ENCODE measurements around the gene NDUFB10. TPM values are rescaled to one million over a fixed set of nuclear protein-coding genes. Genes with fewer than 3 reads are reported as not detected.

The NDUFB10 gene
- total and polyA plus RNA-seq, 9 donors, result 95.4 to 162 (median 132) TPM

DNA sequence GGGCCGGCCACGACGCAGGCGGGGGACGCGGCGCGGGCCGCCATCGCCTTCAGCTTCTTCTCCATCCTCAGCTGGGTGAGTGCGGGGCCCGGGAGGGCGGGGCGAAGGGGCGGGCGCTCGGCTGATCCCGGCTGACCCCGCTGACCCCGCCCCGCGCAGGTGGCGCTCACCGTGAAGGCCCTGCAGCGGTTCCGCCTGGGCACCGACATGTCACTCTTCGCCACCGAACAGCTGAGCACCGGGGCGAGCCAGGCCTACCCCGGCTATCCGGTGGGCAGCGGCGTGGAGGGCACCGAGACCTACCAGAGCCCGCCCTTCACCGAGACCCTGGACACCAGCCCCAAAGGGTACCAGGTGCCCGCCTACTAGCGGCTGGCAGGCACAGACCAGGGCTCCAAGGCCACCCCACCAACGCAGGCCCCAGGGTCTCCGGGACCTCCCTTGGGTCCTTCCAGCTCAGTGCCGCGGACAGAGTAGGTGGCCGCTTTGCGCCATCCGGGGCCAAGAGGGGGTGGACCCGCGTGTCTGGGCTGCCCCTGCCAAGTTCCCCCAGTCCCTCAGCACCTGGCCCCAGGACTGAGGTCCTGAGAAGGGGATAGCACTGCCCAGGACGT is 33.5 kb downstream of the NDUFB10 start:
- peaks cover 42% of the 10 kb centered on the region for H3K27me3 ChIP-seq (ENCODE audit: control insufficient read depth, insufficient read depth, low read length)
- H3K36me3 ChIP-seq (ENCODE audit: control insufficient read depth, insufficient read depth, low read length), result peaks cover 12% of the 10 kb centered on the region
- no peaks in the 10 kb centered on the region for H3K9me3 ChIP-seq (replicated peaks; ENCODE audit: control insufficient read depth, low read depth, low read length)
- peaks cover 32% of the 10 kb centered on the region for H3K4me1 ChIP-seq (ENCODE audit: control insufficient read depth, insufficient read depth, low read length)
- DNase-seq, result no peak
- H3K27ac ChIP-seq (ENCODE audit: low read length), result no peak overlapping the region
- 25% methylated on average over 49 of the region's 50 CpGs for WGBS (ENCODE audit: insufficient coverage)
- H3K4me3 ChIP-seq (ENCODE audit: low read length), result no peak overlapping the region

DNA sequence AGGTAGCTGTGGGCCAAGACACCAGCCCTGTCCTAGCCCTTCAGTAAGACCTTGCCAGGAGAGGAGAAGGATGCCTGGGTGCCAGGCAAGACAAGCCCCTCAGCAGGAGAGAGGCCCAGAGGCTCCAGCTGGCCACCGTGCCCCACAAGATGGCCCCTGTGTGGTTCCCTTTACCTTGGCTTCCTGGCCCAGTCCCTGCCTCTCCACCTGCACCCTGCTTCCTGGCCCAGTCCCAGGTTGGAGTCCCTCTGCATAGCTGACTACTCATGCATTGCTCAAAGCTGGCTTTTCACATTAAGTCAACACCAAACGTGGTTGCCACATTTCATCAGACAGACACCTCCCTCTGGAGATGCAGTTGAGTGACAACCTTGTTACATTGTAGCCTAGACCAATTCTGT is 34.4 kb downstream of the NDUFB10 start:
- 100% methylated on average over 1 of the region's 2 CpGs for WGBS (ENCODE audit: insufficient coverage)
- DNase-seq, result no peak
- peaks cover 33% of the 10 kb centered on the region for H3K27me3 ChIP-seq (ENCODE audit: control insufficient read depth, insufficient read depth, low read length)

DNA sequence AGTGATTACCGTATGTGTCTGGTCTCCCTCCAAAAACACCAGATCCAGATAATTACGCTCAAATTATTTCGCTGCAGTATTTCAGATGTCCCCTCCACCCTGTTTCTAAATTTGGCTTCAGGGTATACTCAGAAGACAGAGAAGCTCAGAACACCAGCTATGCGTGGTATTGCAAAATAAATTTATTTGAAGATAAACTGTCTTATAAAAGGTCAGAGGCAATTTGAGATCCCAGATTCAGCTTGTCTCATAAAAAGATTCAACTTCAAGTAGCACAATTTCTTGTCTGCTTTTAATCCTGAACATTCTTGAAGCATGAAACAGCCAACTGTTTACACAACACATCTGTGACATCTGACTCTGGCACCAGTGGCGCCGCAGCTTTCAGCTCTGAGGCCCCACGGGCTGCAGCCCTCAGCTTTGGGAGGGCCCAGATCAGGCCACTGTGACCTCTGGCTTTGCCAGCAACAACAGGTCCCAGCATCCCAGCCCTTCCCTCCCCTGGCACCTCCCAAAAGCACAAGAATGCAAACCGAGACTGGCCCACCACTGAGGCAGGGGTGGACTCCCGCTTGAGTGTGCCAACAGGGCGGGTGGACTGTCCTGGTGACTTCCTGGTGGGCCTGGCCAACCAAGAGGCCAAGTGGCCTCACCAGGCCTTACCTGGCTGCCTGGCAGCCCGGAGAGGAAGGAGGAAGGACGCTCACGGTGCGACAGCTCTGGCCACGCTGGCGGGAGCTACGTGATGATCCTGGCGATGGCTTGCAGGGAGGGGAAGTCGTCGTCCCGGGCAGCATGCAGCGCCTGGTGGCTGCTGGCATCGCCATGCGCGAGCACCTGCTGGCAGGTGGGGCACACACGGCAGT is 38.4 kb downstream of the NDUFB10 start:
- no peak overlapping the region for H3K4me3 ChIP-seq (ENCODE audit: low read length)
- no peaks in the 10 kb centered on the region for H3K9me3 ChIP-seq (replicated peaks; ENCODE audit: control insufficient read depth, low read depth, low read length)
- peaks cover 8% of the 10 kb centered on the region for H3K4me1 ChIP-seq (ENCODE audit: control insufficient read depth, insufficient read depth, low read length)
- no peak overlapping the region for H3K27ac ChIP-seq (ENCODE audit: low read length)
- H3K36me3 ChIP-seq (ENCODE audit: control insufficient read depth, insufficient read depth, low read length), result peaks cover 60% of the 10 kb centered on the region
- WGBS (ENCODE audit: insufficient coverage), result 90% methylated on average over 20 of the region's 26 CpGs
- H3K27me3 ChIP-seq (ENCODE audit: control insufficient read depth, insufficient read depth, low read length), result peaks cover 4% of the 10 kb centered on the region
- DNase-seq, result no peak

More for the DNA sequence above, 34.4 kb downstream of the NDUFB10 start:
- Histone ChIP-seq H3K4me3 (ENCODE audit: low read length) (no peak overlapping the region), H3K4me1 (ENCODE audit: control insufficient read depth, insufficient read depth, low read length) (peaks cover 32% of the 10 kb centered on the region), H3K36me3 (ENCODE audit: control insufficient read depth, insufficient read depth, low read length) (peaks cover 21% of the 10 kb centered on the region), H3K9me3 (replicated peaks; ENCODE audit: control insufficient read depth, low read depth, low read length) (no peaks in the 10 kb centered on the region), H3K27ac (ENCODE audit: low read length) (no peak overlapping the region)

DNA sequence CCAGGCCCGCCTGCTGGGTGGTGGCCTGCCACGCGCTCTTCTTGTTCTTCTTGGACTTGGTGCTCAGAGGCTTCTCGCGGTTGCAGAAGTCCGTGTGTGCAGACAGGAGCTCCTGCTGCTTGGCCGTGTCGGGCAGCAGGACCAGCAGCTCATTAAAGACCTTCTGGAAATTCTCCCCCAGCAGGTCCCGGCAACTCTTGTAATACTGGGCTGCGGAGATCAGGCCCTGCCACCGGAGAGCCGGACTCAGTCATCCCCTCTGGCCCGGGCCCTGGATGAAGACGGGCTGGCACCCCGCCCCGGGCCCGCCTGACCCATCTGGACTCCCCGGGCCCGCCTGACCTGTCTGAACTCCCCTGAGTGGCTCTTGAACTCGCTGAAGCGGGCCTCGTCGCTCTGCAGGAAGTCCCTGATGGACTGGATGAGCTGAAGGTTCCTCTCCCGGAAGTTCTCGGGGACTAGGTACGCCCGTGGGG is 39.1 kb downstream of the NDUFB10 start:
- H3K27ac ChIP-seq (ENCODE audit: low read length), result no peak overlapping the region
- 88% methylated on average over 23 of the region's 27 CpGs for WGBS (ENCODE audit: insufficient coverage)
- H3K27me3 ChIP-seq (ENCODE audit: control insufficient read depth, insufficient read depth, low read length), result no peaks in the 10 kb centered on the region
- no peak overlapping the region for H3K4me3 ChIP-seq (ENCODE audit: low read length)
- peaks cover 67% of the 10 kb centered on the region for H3K36me3 ChIP-seq (ENCODE audit: control insufficient read depth, insufficient read depth, low read length)
- DNase-seq, result no peak
- no peaks in the 10 kb centered on the region for H3K9me3 ChIP-seq (replicated peaks; ENCODE audit: control insufficient read depth, low read depth, low read length)
- peaks cover 14% of the 10 kb centered on the region for H3K4me1 ChIP-seq (ENCODE audit: control insufficient read depth, insufficient read depth, low read length)

DNA sequence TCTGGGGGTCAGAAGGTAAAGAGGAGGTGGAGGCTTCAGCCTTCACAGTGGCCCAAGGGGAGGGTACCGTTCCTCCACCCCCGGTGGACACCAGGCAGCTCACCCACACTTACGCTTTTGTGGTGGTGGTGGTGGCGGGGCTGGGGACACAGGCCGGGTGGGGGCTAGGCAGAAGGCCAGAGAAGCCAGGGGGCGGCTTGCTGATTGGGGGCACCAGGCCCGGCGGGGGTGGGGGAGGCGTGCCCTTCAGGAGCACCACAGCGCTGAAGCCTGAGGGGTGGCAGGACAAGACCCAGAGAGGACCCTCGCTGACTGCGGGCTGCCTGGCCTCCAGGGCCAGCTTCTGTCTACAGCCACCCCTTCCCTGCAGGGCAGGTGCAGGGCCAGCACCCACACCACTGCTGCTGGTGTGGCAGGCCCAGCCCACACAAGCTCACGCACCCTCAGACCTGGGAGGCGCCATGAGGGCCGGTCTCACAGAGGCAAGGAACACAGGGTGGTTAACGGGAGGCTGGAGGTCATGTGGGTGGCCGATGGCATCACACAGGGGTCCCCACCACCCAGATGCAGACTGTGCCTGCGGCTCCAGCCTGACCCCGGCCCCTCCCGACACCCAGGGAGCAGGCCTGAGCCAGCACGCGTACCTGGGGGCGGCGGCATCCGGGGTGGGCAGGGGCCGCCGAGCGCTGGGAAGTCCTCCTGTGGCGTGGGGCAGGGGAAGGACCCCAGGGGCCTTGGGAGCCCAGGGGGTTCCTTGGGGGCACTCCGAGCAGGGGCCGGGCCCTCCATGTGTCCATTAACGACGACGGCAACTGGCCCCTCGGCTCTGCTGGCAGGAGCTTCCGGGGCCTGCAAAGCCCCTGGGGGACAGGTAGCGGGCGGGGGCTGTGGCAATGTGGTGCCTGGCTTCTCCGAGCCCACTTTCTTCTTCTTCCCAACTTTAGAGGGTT is 39.8 kb downstream of the NDUFB10 start:
- H3K27me3 ChIP-seq (ENCODE audit: control insufficient read depth, insufficient read depth, low read length), result no peaks in the 10 kb centered on the region
- no peaks in the 10 kb centered on the region for H3K9me3 ChIP-seq (replicated peaks; ENCODE audit: control insufficient read depth, low read depth, low read length)
- H3K27ac ChIP-seq (ENCODE audit: low read length), result no peak overlapping the region
- peaks cover 21% of the 10 kb centered on the region for H3K4me1 ChIP-seq (ENCODE audit: control insufficient read depth, insufficient read depth, low read length)
- H3K36me3 ChIP-seq (ENCODE audit: control insufficient read depth, insufficient read depth, low read length), result peaks cover 69% of the 10 kb centered on the region
- no peak overlapping the region for H3K4me3 ChIP-seq (ENCODE audit: low read length)
- WGBS (ENCODE audit: insufficient coverage), result 90% methylated on average over 39 of the region's 39 CpGs
- DNase-seq, result no peak

DNA sequence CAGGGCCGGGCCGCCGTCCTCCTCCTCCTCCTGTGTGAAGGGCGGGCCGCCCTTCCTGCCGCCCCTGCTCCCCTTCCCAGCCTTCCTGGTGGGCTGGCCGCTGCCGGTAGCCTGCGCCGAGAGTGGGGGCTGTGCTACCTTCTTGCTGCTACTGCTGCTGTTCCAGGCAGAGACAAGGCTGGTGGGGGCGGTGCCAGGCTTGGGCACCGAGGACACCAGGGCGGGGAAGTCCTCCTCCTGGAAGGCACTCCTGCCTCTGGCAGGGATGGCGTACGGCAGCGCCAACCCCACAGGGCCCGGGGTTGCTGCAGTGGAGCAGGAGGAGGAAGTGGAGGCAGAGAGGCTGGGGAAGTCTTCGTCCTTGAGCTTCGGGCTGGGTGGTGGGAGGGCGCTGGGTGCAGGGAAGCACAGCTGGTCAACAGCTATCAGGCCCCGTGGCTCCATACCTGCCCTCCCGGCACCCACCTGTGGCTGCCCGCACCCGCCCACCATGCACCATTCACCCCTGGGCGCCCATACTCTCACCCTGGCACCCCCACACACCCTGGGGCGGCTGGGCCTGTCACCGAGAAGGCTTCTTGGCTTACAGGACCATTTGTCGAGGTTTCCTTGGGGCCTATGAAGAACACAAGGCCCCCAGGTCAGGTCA is 40.7 kb downstream of the NDUFB10 start:
- DNase-seq, result no peak
- 88% methylated on average over 20 of the region's 28 CpGs for WGBS (ENCODE audit: insufficient coverage)
- Histone ChIP-seq H3K36me3 (ENCODE audit: control insufficient read depth, insufficient read depth, low read length) (peaks cover 69% of the 10 kb centered on the region), H3K4me3 (ENCODE audit: low read length) (no peak overlapping the region), H3K9me3 (replicated peaks; ENCODE audit: control insufficient read depth, low read depth, low read length) (no peaks in the 10 kb centered on the region), H3K4me1 (ENCODE audit: control insufficient read depth, insufficient read depth, low read length) (peaks cover 30% of the 10 kb centered on the region), H3K27ac (ENCODE audit: low read length) (no peak overlapping the region), H3K27me3 (ENCODE audit: control insufficient read depth, insufficient read depth, low read length) (no peaks in the 10 kb centered on the region)

DNA sequence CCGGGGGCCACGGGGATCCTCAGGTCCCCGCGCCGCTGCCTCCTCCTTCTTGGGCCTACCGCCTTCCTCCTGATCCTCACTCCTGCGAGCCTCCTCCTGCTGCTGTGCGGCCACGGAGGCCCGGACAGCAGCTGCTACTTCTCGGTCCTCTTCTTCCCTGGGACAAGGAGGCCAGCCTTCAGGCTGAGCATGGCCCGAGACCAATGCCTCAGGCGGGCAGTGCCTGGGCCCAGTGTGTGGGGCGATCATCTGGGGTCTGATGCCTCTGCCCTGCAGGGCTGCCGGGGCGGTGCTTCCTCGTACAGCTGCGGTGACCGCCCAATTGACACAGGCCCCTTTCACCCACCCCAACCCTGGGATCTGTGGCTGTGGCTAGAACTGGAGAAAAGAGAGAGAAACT is 41.7 kb downstream of the NDUFB10 start:
- H3K27ac ChIP-seq (ENCODE audit: low read length), result no peak overlapping the region
- WGBS (ENCODE audit: insufficient coverage), result 92% methylated on average over 14 of the region's 19 CpGs
- no peak overlapping the region for H3K4me3 ChIP-seq (ENCODE audit: low read length)
- no peak for DNase-seq
- H3K9me3 ChIP-seq (replicated peaks; ENCODE audit: control insufficient read depth, low read depth, low read length), result no peaks in the 10 kb centered on the region
- no peaks in the 10 kb centered on the region for H3K27me3 ChIP-seq (ENCODE audit: control insufficient read depth, insufficient read depth, low read length)
- peaks cover 72% of the 10 kb centered on the region for H3K36me3 ChIP-seq (ENCODE audit: control insufficient read depth, insufficient read depth, low read length)
- H3K4me1 ChIP-seq (ENCODE audit: control insufficient read depth, insufficient read depth, low read length), result peaks cover 40% of the 10 kb centered on the region

DNA sequence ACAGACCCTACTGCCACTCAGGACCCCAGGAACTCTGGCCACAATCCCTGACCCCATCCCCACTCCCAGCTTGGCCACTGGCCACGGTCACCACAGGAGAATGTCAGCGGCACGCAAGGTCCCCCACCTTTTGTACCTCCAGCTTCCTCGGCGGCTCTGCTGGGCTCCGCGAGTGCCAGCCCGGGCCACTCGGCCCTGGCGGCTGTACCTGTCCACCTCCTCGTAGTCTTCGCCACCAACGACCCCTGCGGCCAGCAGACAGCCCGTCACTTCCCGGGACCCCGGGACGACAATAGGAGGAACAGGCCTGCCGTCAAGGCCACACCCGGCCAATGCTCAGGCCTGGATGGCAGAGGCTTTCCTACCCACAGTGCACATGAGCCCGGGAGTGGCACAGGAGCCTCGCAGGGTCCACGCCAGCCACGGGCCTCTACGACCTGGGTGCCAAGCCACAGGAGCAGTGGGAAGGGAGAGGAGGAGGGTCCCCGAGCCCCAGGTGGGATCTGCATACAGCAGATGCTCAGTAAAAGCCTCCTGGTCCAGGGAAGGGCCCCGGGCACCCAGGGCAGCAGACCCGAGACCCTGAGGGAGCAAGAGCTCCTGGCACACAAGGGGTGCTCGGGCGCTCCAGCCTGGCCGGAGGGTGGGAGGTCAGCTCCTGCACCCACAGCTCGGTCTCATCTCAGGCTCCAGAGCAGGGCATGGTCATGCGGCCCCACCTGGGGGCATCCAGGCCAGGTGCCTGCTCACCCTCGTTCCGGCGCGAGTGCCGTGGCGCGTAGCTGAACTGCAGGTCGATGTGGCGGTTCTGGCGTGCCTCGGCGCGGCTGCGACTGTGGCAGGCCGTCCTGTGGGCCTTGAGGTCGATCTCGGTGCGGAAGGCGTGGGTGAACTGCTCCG is 42.4 kb downstream of the NDUFB10 start:
- no peak overlapping the region for H3K27ac ChIP-seq (ENCODE audit: low read length)
- H3K9me3 ChIP-seq (replicated peaks; ENCODE audit: control insufficient read depth, low read depth, low read length), result no peaks in the 10 kb centered on the region
- peaks cover 44% of the 10 kb centered on the region for H3K4me1 ChIP-seq (ENCODE audit: control insufficient read depth, insufficient read depth, low read length)
- WGBS (ENCODE audit: insufficient coverage), result 94% methylated on average over 51 of the region's 53 CpGs
- H3K27me3 ChIP-seq (ENCODE audit: control insufficient read depth, insufficient read depth, low read length), result no peaks in the 10 kb centered on the region
- H3K36me3 ChIP-seq (ENCODE audit: control insufficient read depth, insufficient read depth, low read length), result peaks cover 70% of the 10 kb centered on the region
- DNase-seq, result no peak
- H3K4me3 ChIP-seq (ENCODE audit: low read length), result no peak overlapping the region

Data from muscle of leg (tissue), 11 donors.